ENCODE results near the gene ARVCF. TPM values are rescaled to one million over a fixed set of nuclear protein-coding genes. Genes with fewer than 3 reads are reported as not detected.

Gene ARVCF
- total and polyA plus RNA-seq, 2 experiments from 2014 or later = 1.1 to 4.0 TPM

GRCh38 chr22:19977296-19978243 lies 39.1 kb downstream of the ARVCF start:
- Histone ChIP-seq H3K4me2 (ENCODE audit: unreplicated experiment) (no peak overlapping the region), H3K9ac (no peak overlapping the region), H2AFZ (no peak overlapping the region), H3K9me3 (ENCODE audit: low read depth) (no peaks in the 10 kb centered on the region), H3K27ac (no peak overlapping the region), H3K4me3 (no peak overlapping the region), H4K20me1 (ENCODE audit: insufficient read depth) (no peaks in the 10 kb centered on the region), H3K79me2 (ENCODE audit: insufficient read depth) (no peaks in the 10 kb centered on the region), H3K4me1 (ENCODE audit: insufficient read depth) (no peaks in the 10 kb centered on the region), H3K36me3 (ENCODE audit: low read depth) (no peaks in the 10 kb centered on the region), H3F3A (ENCODE audit: insufficient read depth) (no peaks in the 10 kb centered on the region), H3K27me3 (replicated peaks; ENCODE audit: insufficient read depth) (no peaks in the 10 kb centered on the region), H3K9me2 (ENCODE audit: insufficient read depth) (no peaks in the 10 kb centered on the region)
- in situ Hi-C loops (cut with MboI) = loop anchor here (25.0 kb wide), 1 partner anchor 310 kb away; no protein-coding TSS in a partner anchor
- 93 to 95% methylated on average over 27 to 32 of the region's 32 CpGs for WGBS, 2 experiments (ENCODE audit: low coverage in 1 of 2, low lambda C conversion rate in 2 of 2, missing lambda C conversion rate in 2 of 2)
- no peak for DNase-seq
- no peak for TF ChIP-seq EZH2phosphoT487 (IDR thresholded peaks at IDR 0.05; ENCODE audit: insufficient read depth, low read depth)
- TF ChIP-seq EZH2 (IDR thresholded peaks at IDR 0.05; ENCODE audit: insufficient read depth, poor library complexity, severe bottlenecking) = no peak

- no peak for DNase-seq
- in situ Hi-C loops (cut with MboI) = loop anchor here (25.0 kb wide), 1 partner anchor 311 kb away; no protein-coding TSS in a partner anchor
- Histone ChIP-seq H3K9me2 (ENCODE audit: insufficient read depth) (no peaks in the 10 kb centered on the region), H3K27ac (no peak overlapping the region), H3K4me2 (ENCODE audit: unreplicated experiment) (no peak overlapping the region), H3K27me3 (replicated peaks; ENCODE audit: insufficient read depth) (no peaks in the 10 kb centered on the region), H3K79me2 (ENCODE audit: insufficient read depth) (no peaks in the 10 kb centered on the region), H3K9me3 (ENCODE audit: low read depth) (no peaks in the 10 kb centered on the region), H3K9ac (no peak overlapping the region), H3F3A (ENCODE audit: insufficient read depth) (no peaks in the 10 kb centered on the region), H3K4me3 (no peak overlapping the region), H2AFZ (no peak overlapping the region), H3K36me3 (ENCODE audit: low read depth) (no peaks in the 10 kb centered on the region), H3K4me1 (ENCODE audit: insufficient read depth) (no peaks in the 10 kb centered on the region), H4K20me1 (ENCODE audit: insufficient read depth) (no peaks in the 10 kb centered on the region)
- 85 to 86% methylated on average over 2 to 3 of the region's 3 CpGs for WGBS, 2 experiments (ENCODE audit: low coverage in 1 of 2, low lambda C conversion rate in 2 of 2, missing lambda C conversion rate in 2 of 2)
- TF ChIP-seq EZH2phosphoT487 (IDR thresholded peaks at IDR 0.05; ENCODE audit: insufficient read depth, low read depth) (no peak), EZH2 (IDR thresholded peaks at IDR 0.05; ENCODE audit: insufficient read depth, poor library complexity, severe bottlenecking) (no peak)
These were observed 40.0 kb downstream of the ARVCF start for GRCh38 chr22:19976671-19977070.

GRCh38 chr22:19975707-19976035 lies 41.0 kb downstream of the ARVCF start:
- H2AFZ ChIP-seq = no peak overlapping the region
- H3K9me3 ChIP-seq (ENCODE audit: low read depth) = no peaks in the 10 kb centered on the region
- no peak overlapping the region for H3K4me2 ChIP-seq (ENCODE audit: unreplicated experiment)
- H3K79me2 ChIP-seq (ENCODE audit: insufficient read depth) = no peaks in the 10 kb centered on the region
- no peaks in the 10 kb centered on the region for H3K9me2 ChIP-seq (ENCODE audit: insufficient read depth)
- H3F3A ChIP-seq (ENCODE audit: insufficient read depth) = no peaks in the 10 kb centered on the region
- H3K36me3 ChIP-seq (ENCODE audit: low read depth) = no peaks in the 10 kb centered on the region
- DNase-seq = no peak
- no peaks in the 10 kb centered on the region for H4K20me1 ChIP-seq (ENCODE audit: insufficient read depth)
- TF ChIP-seq EZH2 (IDR thresholded peaks at IDR 0.05; ENCODE audit: insufficient read depth, poor library complexity, severe bottlenecking) (no peak), EZH2phosphoT487 (IDR thresholded peaks at IDR 0.05; ENCODE audit: insufficient read depth, low read depth) (no peak)
- H3K27ac ChIP-seq = no peak overlapping the region
- WGBS, 2 experiments (ENCODE audit: low coverage in 1 of 2, low lambda C conversion rate in 2 of 2, missing lambda C conversion rate in 2 of 2) = 95 to 97% methylated on average over 4 of the region's 4 CpGs
- no peak overlapping the region for H3K9ac ChIP-seq
- no peaks in the 10 kb centered on the region for H3K27me3 ChIP-seq (replicated peaks; ENCODE audit: insufficient read depth)
- H3K4me1 ChIP-seq (ENCODE audit: insufficient read depth) = no peaks in the 10 kb centered on the region
- H3K4me3 ChIP-seq = no peak overlapping the region
- in situ Hi-C loops (cut with MboI) = loop anchor here (25.0 kb wide), 1 partner anchor 312 kb away; no protein-coding TSS in a partner anchor

GRCh38 chr22:19974935-19975706 lies 41.5 kb downstream of the ARVCF start:
- Histone ChIP-seq H3K9me3 (ENCODE audit: low read depth) (no peaks in the 10 kb centered on the region), H3K4me1 (ENCODE audit: insufficient read depth) (no peaks in the 10 kb centered on the region), H3K27ac (no peak overlapping the region), H3K9me2 (ENCODE audit: insufficient read depth) (no peaks in the 10 kb centered on the region), H3K27me3 (replicated peaks; ENCODE audit: insufficient read depth) (no peaks in the 10 kb centered on the region), H3K36me3 (ENCODE audit: low read depth) (no peaks in the 10 kb centered on the region), H3K9ac (no peak overlapping the region), H4K20me1 (ENCODE audit: insufficient read depth) (no peaks in the 10 kb centered on the region), H3K79me2 (ENCODE audit: insufficient read depth) (no peaks in the 10 kb centered on the region), H3K4me3 (no peak overlapping the region), H3K4me2 (ENCODE audit: unreplicated experiment) (no peak overlapping the region), H2AFZ (no peak overlapping the region), H3F3A (ENCODE audit: insufficient read depth) (no peaks in the 10 kb centered on the region)
- no peak for DNase-seq
- TF ChIP-seq EZH2 (IDR thresholded peaks at IDR 0.05; ENCODE audit: insufficient read depth, poor library complexity, severe bottlenecking) (no peak), EZH2phosphoT487 (IDR thresholded peaks at IDR 0.05; ENCODE audit: insufficient read depth, low read depth) (no peak)
- in situ Hi-C loops (cut with MboI) = loop anchor here (25.0 kb wide), 1 partner anchor 312 kb away; no protein-coding TSS in a partner anchor
- 75 to 79% methylated on average over 12 of the region's 13 CpGs for WGBS, 2 experiments (ENCODE audit: low coverage in 1 of 2, low lambda C conversion rate in 2 of 2, missing lambda C conversion rate in 2 of 2)
